ENCODE data around the gene GARS1. TPM values are rescaled to one million over a fixed set of nuclear protein-coding genes. Genes with fewer than 3 reads are reported as not detected.

Gene GARS1, protein sequence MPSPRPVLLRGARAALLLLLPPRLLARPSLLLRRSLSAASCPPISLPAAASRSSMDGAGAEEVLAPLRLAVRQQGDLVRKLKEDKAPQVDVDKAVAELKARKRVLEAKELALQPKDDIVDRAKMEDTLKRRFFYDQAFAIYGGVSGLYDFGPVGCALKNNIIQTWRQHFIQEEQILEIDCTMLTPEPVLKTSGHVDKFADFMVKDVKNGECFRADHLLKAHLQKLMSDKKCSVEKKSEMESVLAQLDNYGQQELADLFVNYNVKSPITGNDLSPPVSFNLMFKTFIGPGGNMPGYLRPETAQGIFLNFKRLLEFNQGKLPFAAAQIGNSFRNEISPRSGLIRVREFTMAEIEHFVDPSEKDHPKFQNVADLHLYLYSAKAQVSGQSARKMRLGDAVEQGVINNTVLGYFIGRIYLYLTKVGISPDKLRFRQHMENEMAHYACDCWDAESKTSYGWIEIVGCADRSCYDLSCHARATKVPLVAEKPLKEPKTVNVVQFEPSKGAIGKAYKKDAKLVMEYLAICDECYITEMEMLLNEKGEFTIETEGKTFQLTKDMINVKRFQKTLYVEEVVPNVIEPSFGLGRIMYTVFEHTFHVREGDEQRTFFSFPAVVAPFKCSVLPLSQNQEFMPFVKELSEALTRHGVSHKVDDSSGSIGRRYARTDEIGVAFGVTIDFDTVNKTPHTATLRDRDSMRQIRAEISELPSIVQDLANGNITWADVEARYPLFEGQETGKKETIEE
- 42.3 TPM for total RNA-seq
- long read RNA-seq, transcript GARS-201 (17 exons, 2,634 nt) = major isoform, 120 of 127 reads
- long read RNA-seq, partial matches to known transcripts = 2 of 127 reads
- long read RNA-seq, other reads (novel, unspliced or antisense) = 5 of 127 reads

DNA sequence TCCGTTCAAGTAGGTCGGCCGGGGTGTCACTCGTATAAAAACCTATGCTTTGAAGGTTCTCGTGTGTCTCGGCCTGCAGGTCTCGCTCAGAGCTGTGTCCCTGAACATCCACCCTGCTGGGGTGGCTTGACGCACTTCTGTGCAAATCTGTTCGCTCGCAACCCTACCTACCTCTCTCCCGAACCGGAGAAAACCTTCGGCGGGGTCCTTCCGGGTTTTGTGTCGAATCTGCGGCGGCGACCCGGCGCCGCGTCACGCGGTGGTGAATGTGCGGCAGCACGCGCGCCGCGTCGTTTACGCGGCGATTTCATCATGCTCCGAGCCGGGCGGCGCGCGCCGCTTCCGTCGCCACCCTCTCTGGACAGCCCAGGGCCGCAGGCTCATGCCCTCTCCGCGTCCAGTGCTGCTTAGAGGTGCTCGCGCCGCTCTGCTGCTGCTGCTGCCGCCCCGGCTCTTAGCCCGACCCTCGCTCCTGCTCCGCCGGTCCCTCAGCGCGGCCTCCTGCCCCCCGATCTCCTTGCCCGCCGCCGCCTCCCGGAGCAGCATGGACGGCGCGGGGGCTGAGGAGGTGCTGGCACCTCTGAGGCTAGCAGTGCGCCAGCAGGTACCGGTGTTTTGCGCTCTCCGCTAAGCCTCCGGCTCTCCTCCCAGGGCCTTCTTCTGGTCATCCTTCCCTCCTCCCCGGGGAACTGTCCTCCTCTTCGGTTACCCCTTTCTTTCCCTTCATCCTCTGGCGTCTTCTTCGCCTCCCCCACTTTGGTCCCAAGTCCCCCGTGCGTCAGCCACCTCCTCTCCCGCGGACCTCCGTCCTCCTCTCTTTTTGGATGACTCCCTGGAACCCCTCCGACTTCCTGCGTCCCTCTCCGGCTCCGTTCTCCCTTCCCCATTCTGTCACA, at the start of gene GARS1:
TSS of gene GARS1 (plus strand) at position 339 of the 896 bp plus-strand sequence. CDS start at position 383, 44 bp downstream.
- Histone ChIP-seq H3K27ac (replicated peaks) (peak within 1 kb of the TSS; percentile 94), H3K27me3 (ENCODE audit: low read depth) (no peaks in the 10 kb centered on the region), H3K36me3 (peaks cover 14% of the 10 kb centered on the region), H3K4me3 (peak within 1 kb of the TSS; percentile 97), H3K4me1 (peaks cover 51% of the 10 kb centered on the region), H3K9me3 (replicated peaks) (no peaks in the 10 kb centered on the region)
- intact Hi-C loops (cut with micrococcal nuclease) = no loop called here
- TF ChIP-seq, protein P1, sequence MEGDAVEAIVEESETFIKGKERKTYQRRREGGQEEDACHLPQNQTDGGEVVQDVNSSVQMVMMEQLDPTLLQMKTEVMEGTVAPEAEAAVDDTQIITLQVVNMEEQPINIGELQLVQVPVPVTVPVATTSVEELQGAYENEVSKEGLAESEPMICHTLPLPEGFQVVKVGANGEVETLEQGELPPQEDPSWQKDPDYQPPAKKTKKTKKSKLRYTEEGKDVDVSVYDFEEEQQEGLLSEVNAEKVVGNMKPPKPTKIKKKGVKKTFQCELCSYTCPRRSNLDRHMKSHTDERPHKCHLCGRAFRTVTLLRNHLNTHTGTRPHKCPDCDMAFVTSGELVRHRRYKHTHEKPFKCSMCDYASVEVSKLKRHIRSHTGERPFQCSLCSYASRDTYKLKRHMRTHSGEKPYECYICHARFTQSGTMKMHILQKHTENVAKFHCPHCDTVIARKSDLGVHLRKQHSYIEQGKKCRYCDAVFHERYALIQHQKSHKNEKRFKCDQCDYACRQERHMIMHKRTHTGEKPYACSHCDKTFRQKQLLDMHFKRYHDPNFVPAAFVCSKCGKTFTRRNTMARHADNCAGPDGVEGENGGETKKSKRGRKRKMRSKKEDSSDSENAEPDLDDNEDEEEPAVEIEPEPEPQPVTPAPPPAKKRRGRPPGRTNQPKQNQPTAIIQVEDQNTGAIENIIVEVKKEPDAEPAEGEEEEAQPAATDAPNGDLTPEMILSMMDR (IDR thresholded peaks at IDR 0.05; ENCODE audit: borderline replicate concordance) = no peak
- peak; percentile 91 for DNase-seq

DNA sequence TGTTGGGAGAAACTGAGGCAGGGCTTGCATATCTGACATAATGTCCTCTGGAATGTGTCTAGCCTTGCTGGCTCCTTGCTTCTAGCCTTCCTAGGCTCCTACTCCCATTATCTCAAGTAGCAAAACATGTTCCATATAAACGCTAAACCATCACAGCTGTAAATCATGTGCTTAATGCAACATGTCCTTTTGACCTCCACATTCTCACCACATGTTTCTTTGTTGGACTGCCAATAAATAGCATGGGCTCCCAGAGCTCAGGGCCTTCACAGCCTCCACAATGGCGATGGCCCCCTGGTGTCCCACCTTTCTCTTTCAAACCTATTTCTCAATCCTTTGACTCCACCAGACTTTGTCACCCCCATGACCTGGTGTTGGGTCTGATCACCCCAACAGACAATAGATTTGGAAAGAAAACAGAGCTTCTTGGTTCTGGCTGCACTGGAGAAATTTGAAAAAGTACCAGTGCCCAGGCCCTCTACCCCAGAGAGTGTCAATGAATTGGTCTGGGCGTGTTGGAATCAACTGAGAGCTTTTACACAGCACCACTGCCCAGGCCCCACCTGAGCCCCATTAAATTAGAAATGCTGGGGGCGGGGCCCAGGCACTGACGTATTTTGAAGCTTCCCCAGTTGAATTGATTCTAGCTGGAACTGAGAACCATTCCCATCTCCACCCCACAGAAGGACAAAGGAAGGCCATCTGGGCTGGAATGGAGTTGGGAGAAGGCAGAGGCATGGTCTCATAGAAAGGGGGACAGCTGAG, 48.7 kb upstream of the GARS1 start:
- Histone ChIP-seq H3K4me1 (peaks cover 32% of the 10 kb centered on the region), H3K9me3 (replicated peaks) (no peaks in the 10 kb centered on the region), H3K4me3 (no peak overlapping the region), H3K27me3 (ENCODE audit: low read depth) (no peaks in the 10 kb centered on the region), H3K27ac (replicated peaks) (no peak overlapping the region), H3K36me3 (no peaks in the 10 kb centered on the region)
- TF ChIP-seq, protein P1 (IDR thresholded peaks at IDR 0.05; ENCODE audit: borderline replicate concordance) = no peak
- intact Hi-C loops (cut with micrococcal nuclease) = no loop called here
- DNase-seq = no peak

DNA sequence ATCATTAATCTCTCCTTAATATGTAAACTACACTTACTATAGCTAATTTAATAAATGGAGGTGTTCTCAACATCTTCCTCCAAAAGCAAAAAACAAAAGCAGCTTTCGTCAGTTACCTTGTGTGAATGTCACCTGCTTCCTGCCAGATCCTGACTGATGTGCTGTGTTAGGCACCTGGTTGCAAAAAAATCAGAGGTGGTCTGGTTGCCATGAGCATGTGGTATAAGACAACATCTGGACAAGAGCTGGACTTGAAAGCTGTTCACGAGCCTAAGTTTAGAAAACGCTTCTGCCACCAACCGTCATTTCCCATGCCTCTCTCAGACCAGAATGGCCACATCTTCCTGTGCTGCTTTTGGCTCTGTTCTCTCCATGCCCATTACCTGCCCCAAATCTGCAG, 48.1 kb upstream of the GARS1 start:
- intact Hi-C loops (cut with micrococcal nuclease) = no loop called here
- Histone ChIP-seq H3K4me1 (peaks cover 38% of the 10 kb centered on the region), H3K27me3 (ENCODE audit: low read depth) (no peaks in the 10 kb centered on the region), H3K27ac (replicated peaks) (no peak overlapping the region), H3K9me3 (replicated peaks) (no peaks in the 10 kb centered on the region), H3K4me3 (no peak overlapping the region), H3K36me3 (no peaks in the 10 kb centered on the region)
- TF ChIP-seq, protein P1 (IDR thresholded peaks at IDR 0.05; ENCODE audit: borderline replicate concordance) = no peak
- DNase-seq = no peak

DNA sequence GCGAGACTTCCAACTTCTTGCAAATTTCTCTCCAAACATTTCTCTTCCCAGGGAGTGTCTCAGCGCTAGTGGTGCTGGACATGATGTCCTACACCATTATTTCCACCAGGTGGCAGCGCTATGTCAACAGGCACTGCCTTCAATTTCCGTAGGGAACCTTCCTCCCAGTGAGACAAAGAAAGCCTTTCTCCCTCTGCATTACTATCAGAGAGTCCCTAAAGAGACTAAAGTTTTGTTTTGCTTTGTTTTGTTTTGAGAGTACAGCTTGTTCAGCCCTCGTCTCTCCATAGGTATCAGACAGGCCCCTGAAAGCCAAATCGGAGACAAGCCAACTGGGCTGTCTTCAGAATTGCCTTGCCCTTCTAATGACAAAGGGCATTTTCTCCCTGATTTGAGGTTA, 45.8 kb upstream of the GARS1 start:
- Histone ChIP-seq H3K27me3 (ENCODE audit: low read depth) (no peaks in the 10 kb centered on the region), H3K36me3 (no peaks in the 10 kb centered on the region), H3K9me3 (replicated peaks) (no peaks in the 10 kb centered on the region), H3K27ac (replicated peaks) (peak overlapping the region; percentile 64), H3K4me1 (peaks cover 38% of the 10 kb centered on the region), H3K4me3 (no peak overlapping the region)
- TF ChIP-seq, protein P1 (IDR thresholded peaks at IDR 0.05; ENCODE audit: borderline replicate concordance) = peak; percentile 92
- intact Hi-C loops (cut with micrococcal nuclease) = no loop called here
- DNase-seq = peak; percentile 41

Data from left ventricle myocardium inferior (tissue), 1 donor.